K562 (cell line): Measurements from ENCODE around the gene SPTSSA. TPM values are rescaled to one million over a fixed set of nuclear protein-coding genes. Genes with fewer than 3 reads are reported as not detected.

Source experiments
- ATAC-seq: fragments of 200-7000 bp; cut with Tn5 transposase; 3 replicates; pipeline ENCODE4 v1.9.1; 2020; ENCODE audit warnings: moderate library complexity
- BruUV-seq: library from RNA; stranded (reverse); fragments of 400-500 nt; replicated peaks from 2 replicates; lab custom pipeline; 2021; lab: Mats Ljungman, UMichigan
- CTCF ChIA-PET: fragments of 300-600 bp; formaldehyde crosslinking; extraction: SDS; loops from one replicate; lab custom pipeline; 2021; ENCODE audit warnings: low intra/inter-chr PET ratio; lab: Yijun Ruan, JAX
- POLR2A ChIA-PET: fragments of 300-600, 350-650 bp; sonication (Branson Sonifier 250); formaldehyde crosslinking; extraction: SDS; loops from one replicate; lab custom pipeline; 2021; ENCODE audit warnings: antibody characterized with exemption, inconsistent platforms; lab: Yijun Ruan, JAX
- DNase-seq, 4 experiments: peaks; one replicate each; pipeline versions ENCODE4 v3.0.0 to v3.0.0-alpha.2; 2011 to 2018; ENCODE audit warnings: low spot score in 3 of 4, mixed read lengths in 3 of 4; ENCODE audit errors: extremely low read depth in 1 of 4
- FAIRE-seq: peaks from 2 replicates; lab custom pipeline; 2011; peaks lifted over from hg19 to GRCh38; lab: Jason Lieb, UNC
- H2AFZ ChIP-seq: 2 replicates; pipeline ENCODE4 v1.6.0; 2011; ENCODE audit warnings: low read depth, low read length, control low read depth, inconsistent platforms
- H3K27ac ChIP-seq: fragments of 200-600 bp; 3 replicates; pipeline ENCODE4 v1.8.0; 2011; ENCODE audit warnings: low read depth, mild to moderate bottlenecking, control low read depth, inconsistent platforms, low read length, moderate library complexity, mixed read lengths; ENCODE audit errors: extremely low read depth
- H3K27me3 ChIP-seq, 2 experiments: fragments of 300-600 bp in 1 of 2; 2 replicates in 1 of 2; 3 replicates in 1 of 2; pipeline versions ENCODE4 v1.6.0 to v1.8.0; 2011; ENCODE audit warnings: inconsistent platforms in 2 of 2, low read length in 2 of 2, mild to moderate bottlenecking in 1 of 2, mixed read lengths in 1 of 2, moderate library complexity in 1 of 2; ENCODE audit not compliant: control insufficient read depth in 2 of 2, insufficient read depth in 2 of 2
- H3K36me3 ChIP-seq: fragments of 300-600 bp; 3 replicates; pipeline ENCODE4 v1.8.0; 2011; ENCODE audit warnings: mild to moderate bottlenecking, low read length, inconsistent platforms; ENCODE audit not compliant: control insufficient read depth, insufficient read depth
- H3K4me1 ChIP-seq, 2 experiments: fragments of 200-600 bp in 1 of 2; replicated peaks in 1 of 2; 2 replicates in 1 of 2; 3 replicates in 1 of 2; pipeline versions ENCODE4 v1.5.1 to v1.8.0; 2011; ENCODE audit warnings: inconsistent platforms in 2 of 2, low read length in 2 of 2, mild to moderate bottlenecking in 1 of 2, mixed read lengths in 1 of 2, moderate library complexity in 1 of 2; ENCODE audit not compliant: control insufficient read depth in 2 of 2, insufficient read depth in 2 of 2
- H3K4me2 ChIP-seq: 2 replicates; pipeline ENCODE4 v1.6.1; 2011; ENCODE audit warnings: low read length, control low read depth, inconsistent platforms, mixed read lengths; ENCODE audit not compliant: insufficient read depth
- H3K4me3 ChIP-seq: fragments of 200-600 bp; sonication (generic), shearing (Covaris generic); 2 replicates; pipeline ENCODE4 v1.5.1; 2016; ENCODE audit warnings: control low read depth, inconsistent platforms
- H3K79me2 ChIP-seq: fragments of 200-600 bp; 3 replicates; pipeline ENCODE4 v1.8.0; 2011; ENCODE audit warnings: low read length, inconsistent platforms; ENCODE audit not compliant: control insufficient read depth, insufficient read depth
- H3K9ac ChIP-seq, 2 experiments: 2 replicates each; pipeline versions ENCODE4 v1.6.0 to v1.6.1; 2011; ENCODE audit warnings: low read depth in 2 of 2, low read length in 2 of 2, control low read depth in 1 of 2, inconsistent platforms in 1 of 2, mild to moderate bottlenecking in 1 of 2, mixed read lengths in 1 of 2; ENCODE audit not compliant: insufficient read depth in 1 of 2
- H3K9me1 ChIP-seq: one replicate; pipeline ENCODE4 v1.6.0; 2011; ENCODE audit warnings: inconsistent platforms, mild to moderate bottlenecking, low read length, moderate library complexity; ENCODE audit not compliant: control insufficient read depth, insufficient read depth
- H3K9me3 ChIP-seq: replicated peaks from 2 replicates; pipeline ENCODE4 v1.5.1; 2011; ENCODE audit warnings: low read depth, low read length, inconsistent platforms; ENCODE audit not compliant: control insufficient read depth, insufficient read depth
- H4K20me1 ChIP-seq: replicated peaks from 2 replicates; pipeline ENCODE4 v1.6.1; 2011; ENCODE audit warnings: low read length, inconsistent platforms, mixed read lengths; ENCODE audit not compliant: control insufficient read depth, insufficient read depth
- BRD4 ChIP-seq: fragments of 200-600 bp; sonication (generic); IDR thresholded peaks from 2 replicates; pipeline ENCODE4 v1.6.1; 2017; ENCODE audit warnings: inconsistent platforms
- HES1 ChIP-seq: fragments of 450-650 bp; IDR thresholded peaks from 2 replicates; pipeline ENCODE4 v1.6.1; 2016; ENCODE audit warnings: low read depth, mild to moderate bottlenecking, moderate library complexity
- HEY1 ChIP-seq: fragments of 250-450 bp; sonication (Bioruptor Pico); IDR thresholded peaks from 2 replicates; pipeline ENCODE4 v1.5.0; 2020; ENCODE audit warnings: mild to moderate bottlenecking, moderate library complexity, borderline replicate concordance
- POLR2A ChIP-seq: fragments of 450-650 bp; conservative IDR thresholded peaks from 2 replicates; pipeline ENCODE4 v1.6.1; 2016
- RAD21 ChIP-seq, 2 experiments: fragments of 250-450 bp in 1 of 2; fragments of 450-650 bp in 1 of 2; sonication (Bioruptor Pico) in 1 of 2; formaldehyde crosslinking in 1 of 2; IDR thresholded peaks in 1 of 2; conservative IDR thresholded peaks in 1 of 2; 2 replicates each; pipeline versions ENCODE4 v1.4.0 to v1.8.0; 2020 to 2022; ENCODE audit warnings: mild to moderate bottlenecking in 2 of 2, moderate library complexity in 1 of 2
- STAT5B ChIP-seq: fragments of 250-450 bp; sonication (Bioruptor Pico); IDR thresholded peaks from 2 replicates; pipeline ENCODE4 v1.8.0; 2021; ENCODE audit warnings: mild to moderate bottlenecking, inconsistent platforms
- ZBTB1 ChIP-seq: sonication (generic); formaldehyde crosslinking; IDR thresholded peaks from 2 replicates; pipeline ENCODE4 v1.8.1; 2023; ENCODE audit warnings: missing genetic modification reagents, low read depth, mild to moderate bottlenecking, borderline replicate concordance
- ZBTB12 ChIP-seq: fragments of 250-450 bp; sonication (Bioruptor Pico); IDR thresholded peaks from 2 replicates; pipeline ENCODE4 v1.4.0; 2020
- WGBS: fragments of 100-300 bp; shearing (Covaris generic); methylation state at CpG from one replicate; pipeline ENCODE4 v1.1.6; 2016; ENCODE audit warnings: low coverage, mixed read lengths; ENCODE audit not compliant: insufficient coverage; ENCODE audit errors: missing lambda C conversion rate; 5-methylcytosine and 5-hydroxymethylcytosine counted together
- in situ Hi-C: fragments of 300-500 bp; cut with MboI; formaldehyde crosslinking; loops from 4 replicates; pipeline ENCODE4 v1.15.0; 2018; ENCODE audit warnings: inconsistent platforms, mixed read lengths
- intact Hi-C: fragments of 100-400 bp; cut with micrococcal nuclease; formaldehyde crosslinking; loops from 2 replicates; pipeline ENCODE4 v1.14.2; 2022
- polyA plus RNA-seq, 8 experiments: library from polyadenylated mRNA; depleted of rRNA in 4 of 8; stranded (reverse) in 5 of 8; unstranded in 3 of 8; fragments of >200 nt; fragmentation: Nextera tagmentation in 2 of 8; fragmentation: Illumina TruSeq in 1 of 8; extraction: Ambion mirVana in 2 of 8; extraction: Trizol in 1 of 8; gene quantifications; 2 replicates each; pipeline versions ENCODE4 v1.2.1 to v1.2.3, GENCODE V29; 2011 to 2014; ENCODE audit warnings: inconsistent platforms in 1 of 8, missing spikeins in 1 of 8
- total RNA-seq, 7 experiments: library from RNA; depleted of rRNA in 6 of 7; stranded (reverse); fragments of >200 nt in 6 of 7; fragmentation: Illumina TruSeq in 2 of 7; extraction: Trizol in 2 of 7; gene quantifications; 2 replicates each; pipeline versions ENCODE4 v1.2.1 to v1.2.3, GENCODE V29; 2011 to 2021; ENCODE audit warnings: low replicate concordance in 1 of 7

SPTSSA gene
- total and polyA plus RNA-seq, 9 of the 15 experiments (the other 6 are each of a cell fraction or from before 2014, with no cell fraction given): 6.8 to 35.7 (median 22.0) TPM

GRCh38 chr14:34501004-34501580 lies 39.1 kb upstream of the SPTSSA start:
- Histone ChIP-seq H3K4me3 (no peak overlapping the region), H3K36me3 (no peaks in the 10 kb centered on the region), H3K4me1 (peaks cover 0 to 19% of the 10 kb centered on the region in 2 experiments; a peak in 3 of 5 replicates), H3K9me3 (no peaks in the 10 kb centered on the region), H3K79me2 (no peaks in the 10 kb centered on the region), H4K20me1 (no peaks in the 10 kb centered on the region), H2AFZ (no peak overlapping the region), H3K9me1 (no peaks in the 10 kb centered on the region), H3K9ac (no peak overlapping the region), H3K27ac (no peak overlapping the region), H3K4me2 (no peak overlapping the region), H3K27me3 (no peaks in the 10 kb centered on the region)
- ATAC-seq (no peak), DNase-seq (no peak), FAIRE-seq (no peak)
- BruUV-seq: no TSS peak
- in situ Hi-C loops: no loop called here
- intact Hi-C loops: no loop called here
- ChIA-PET CTCF (interaction anchor here (0.7 kb wide), 1 partner anchor 168 kb away, joined by 3 read pairs; no protein-coding TSS in a partner anchor), POLR2A (interaction anchor here (0.6 kb wide), 1 partner anchor 14 kb away, joined by 4 read pairs; no protein-coding TSS in a partner anchor)
- whole genome bisulfite sequencing: 65% methylated on average over 4 of the region's 5 CpGs
- TF ChIP-seq HES1 (no peak), POLR2A (no peak), STAT5B (no peak)

GRCh38 chr14:34498684-34499412 lies 36.8 kb upstream of the SPTSSA start:
- H3K9ac ChIP-seq: no peak overlapping the region
- H3K4me2 ChIP-seq: no peak overlapping the region
- intact Hi-C loops (loop anchor here (2.0 to 5.0 kb wide), 2 partner anchors 37 to 168 kb away; partner anchors contain the start of gene SPTSSA), in situ Hi-C loops (no loop called here)
- FAIRE-seq: no peak
- DNase-seq: no peak
- H3K9me3 ChIP-seq: no peaks in the 10 kb centered on the region
- ChIA-PET POLR2A (no interaction called here), CTCF (no interaction called here)
- no peak overlapping the region for H2AFZ ChIP-seq
- ATAC-seq: peak; percentile 22; the same call in 1 of the 3 replicates
- peaks cover 0 to 14% of the 10 kb centered on the region in 2 experiments; a peak in 3 of 5 replicates for H3K4me1 ChIP-seq
- no peak overlapping the region for H3K4me3 ChIP-seq
- H3K27me3 ChIP-seq: no peaks in the 10 kb centered on the region
- no peaks in the 10 kb centered on the region for H3K9me1 ChIP-seq
- no TSS peak for BruUV-seq
- H4K20me1 ChIP-seq: no peaks in the 10 kb centered on the region
- H3K27ac ChIP-seq: no peak overlapping the region
- 69% methylated on average over 6 of the region's 6 CpGs for WGBS
- no peaks in the 10 kb centered on the region for H3K36me3 ChIP-seq
- H3K79me2 ChIP-seq: no peaks in the 10 kb centered on the region
- TF ChIP-seq HEY1 (CRISPR knock-in tag): no peak
- TF ChIP-seq RAD21 (CRISPR knock-in tag; conservative IDR thresholded peaks at IDR 0.05 in 1 of 2, IDR thresholded peaks at IDR 0.05 in 1 of 2): peak in 1 of 2 experiments; percentile 52; a peak in 2 of 4 replicates
- no peak for TF ChIP-seq ZBTB1 (CRISPR knock-in tag)
- TF ChIP-seq ZBTB12 (CRISPR knock-in tag): no peak
- no peak for TF ChIP-seq BRD4
